HUES64 (cell line): Measurements from ENCODE around the gene JDP2. TPM values are rescaled to one million over a fixed set of nuclear protein-coding genes. Genes with fewer than 3 reads are reported as not detected.
A peak's percentile ranks its signal among the peaks of the same experiment; 100 is the strongest.
"Not testable (repeated sequence)": the region's sequence is repeated elsewhere in the genome, so short reads cannot be mapped to it uniquely, and the experiment has no call there.

ENCODE experiments used
- H3K27ac ChIP-seq: 2 replicates; pipeline ENCODE4 v1.7.0; 2013; ENCODE audit warnings: low read depth, low read length, inconsistent platforms
- H3K27me3 ChIP-seq: 2 replicates; pipeline ENCODE4 v1.6.1; 2013; ENCODE audit warnings: mild to moderate bottlenecking, low read length; ENCODE audit not compliant: insufficient read depth
- H3K36me3 ChIP-seq: 2 replicates; pipeline ENCODE4 v1.6.1; 2013; ENCODE audit warnings: mild to moderate bottlenecking, low read length; ENCODE audit not compliant: insufficient read depth
- H3K4me1 ChIP-seq: 2 replicates; pipeline ENCODE4 v1.6.1; 2013; ENCODE audit warnings: mild to moderate bottlenecking, low read length, moderate library complexity; ENCODE audit not compliant: insufficient read depth
- H3K4me3 ChIP-seq: 2 replicates; pipeline ENCODE4 v1.5.1; 2013; ENCODE audit warnings: mild to moderate bottlenecking, low read length, moderate library complexity
- H3K9ac ChIP-seq: 2 replicates; pipeline ENCODE4 v1.6.1; 2013; ENCODE audit warnings: mild to moderate bottlenecking, low read depth, low read length
- H3K9me3 ChIP-seq: 2 replicates; pipeline ENCODE4 v1.6.1; 2013; ENCODE audit warnings: low read depth, low read length; ENCODE audit not compliant: insufficient read depth
- WGBS: fragments of 150-250, 120-280 bp; methylation state at CpG from one replicate; pipeline ENCODE4 v1.1.7; 2013; ENCODE audit warnings: missing lambda C conversion rate; 5-methylcytosine and 5-hydroxymethylcytosine counted together
- polyA plus RNA-seq, 2 experiments: library from polyadenylated mRNA; stranded (reverse); fragments of 50-300 nt; gene quantifications; one replicate each; pipeline ENCODE4 v1.2.3, GENCODE V29; 2013

JDP2 gene, protein sequence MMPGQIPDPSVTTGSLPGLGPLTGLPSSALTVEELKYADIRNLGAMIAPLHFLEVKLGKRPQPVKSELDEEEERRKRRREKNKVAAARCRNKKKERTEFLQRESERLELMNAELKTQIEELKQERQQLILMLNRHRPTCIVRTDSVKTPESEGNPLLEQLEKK
- 11.6 TPM for polyA plus RNA-seq (2013, experiment 1 of 2)
- 11.8 TPM for polyA plus RNA-seq (2013, experiment 2 of 2)

DNA sequence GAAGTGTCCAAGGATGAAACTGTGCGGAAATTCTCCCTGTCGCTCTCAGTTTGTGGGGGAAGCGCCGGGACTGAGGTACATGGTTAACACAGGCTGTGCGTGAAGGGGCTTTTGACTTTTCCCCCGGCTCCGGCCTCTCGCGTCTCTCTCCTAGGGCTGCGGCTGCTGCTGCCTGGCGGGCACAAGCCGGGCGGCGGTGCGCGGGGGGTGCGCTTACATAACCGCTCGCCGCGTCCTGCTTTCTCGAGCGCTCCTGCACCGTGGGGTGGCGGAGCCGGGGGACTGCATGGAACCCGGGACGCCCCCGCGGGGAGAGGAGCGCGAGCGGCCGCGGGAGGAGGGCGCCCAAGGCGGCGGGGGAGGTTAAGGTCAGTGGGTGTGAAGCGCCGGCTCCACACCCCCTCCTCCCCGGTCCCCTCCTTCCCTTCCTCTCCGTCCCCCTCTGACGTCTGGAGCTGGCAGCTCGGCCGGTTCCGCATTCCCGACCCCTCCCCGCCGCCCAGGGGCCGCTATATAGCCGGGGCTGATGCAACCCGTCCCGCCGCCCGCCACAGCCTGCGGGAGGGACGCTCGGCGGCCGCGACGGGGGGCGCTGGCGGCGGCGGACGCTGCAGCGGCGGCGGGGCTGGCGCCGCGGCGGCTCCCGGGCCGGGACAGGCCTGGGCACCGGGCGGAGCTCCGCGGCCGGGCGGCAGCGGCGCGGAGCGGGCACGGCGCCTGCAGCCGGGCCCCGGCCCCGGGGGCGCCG is at the start of gene JDP2:
Gene JDP2 (plus strand): TSS at position 541 of the 748 bp plus-strand sequence. CDS start 9,899 bp downstream, outside the sequence.
- WGBS = under 1% methylated on average over 89 of the region's 93 CpGs
- peak within 1 kb of the TSS; percentile 76 for H3K4me3 ChIP-seq
- peaks cover 13% of the 10 kb centered on the region for H3K4me1 ChIP-seq
- peaks cover 30% of the 10 kb centered on the region for H3K27me3 ChIP-seq
- H3K9me3 ChIP-seq = no peaks in the 10 kb centered on the region
- peak within 1 kb of the TSS; percentile 1; the same call in 1 of the 2 replicates for H3K27ac ChIP-seq
- peak within 1 kb of the TSS; percentile 66 for H3K9ac ChIP-seq
- H3K36me3 ChIP-seq = peaks cover 8% of the 10 kb centered on the region; the same call in 1 of the 2 replicates

GRCh38 chr14:75379246-75379929 is 48.4 kb upstream of the JDP2 start:
- Histone ChIP-seq H3K9me3 (no peaks in the 10 kb centered on the region), H3K27me3 (no peaks in the 10 kb centered on the region), H3K4me3 (no peak overlapping the region), H3K4me1 (peaks cover 25% of the 10 kb centered on the region), H3K9ac (no peak overlapping the region), H3K27ac (no peak overlapping the region), H3K36me3 (no peaks in the 10 kb centered on the region)
- WGBS = 85% methylated on average over 4 of the region's 4 CpGs

DNA sequence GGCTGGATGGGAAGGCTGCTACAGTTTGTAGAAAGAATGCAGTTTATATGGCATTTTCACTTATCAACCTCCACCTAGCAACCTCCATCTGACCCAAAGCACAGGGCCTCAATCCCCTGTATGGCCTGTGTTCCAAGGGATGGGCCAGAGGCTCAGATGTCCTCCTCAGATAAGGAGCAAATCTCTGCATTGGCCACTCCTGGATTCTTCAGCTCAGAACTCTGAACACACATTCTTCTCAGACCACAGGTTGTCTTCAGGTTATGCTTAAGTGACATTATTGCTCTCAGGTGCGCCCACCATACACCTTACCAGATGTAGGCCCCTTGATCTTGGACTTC is 47.9 kb upstream of the JDP2 start:
- no peaks in the 10 kb centered on the region for H3K36me3 ChIP-seq
- 88% methylated on average over 1 of the region's 1 CpG for WGBS
- no peak overlapping the region for H3K4me3 ChIP-seq
- no peaks in the 10 kb centered on the region for H3K27me3 ChIP-seq
- H3K4me1 ChIP-seq = peaks cover 25% of the 10 kb centered on the region
- H3K9me3 ChIP-seq = no peaks in the 10 kb centered on the region
- no peak overlapping the region for H3K9ac ChIP-seq
- no peak overlapping the region for H3K27ac ChIP-seq

DNA sequence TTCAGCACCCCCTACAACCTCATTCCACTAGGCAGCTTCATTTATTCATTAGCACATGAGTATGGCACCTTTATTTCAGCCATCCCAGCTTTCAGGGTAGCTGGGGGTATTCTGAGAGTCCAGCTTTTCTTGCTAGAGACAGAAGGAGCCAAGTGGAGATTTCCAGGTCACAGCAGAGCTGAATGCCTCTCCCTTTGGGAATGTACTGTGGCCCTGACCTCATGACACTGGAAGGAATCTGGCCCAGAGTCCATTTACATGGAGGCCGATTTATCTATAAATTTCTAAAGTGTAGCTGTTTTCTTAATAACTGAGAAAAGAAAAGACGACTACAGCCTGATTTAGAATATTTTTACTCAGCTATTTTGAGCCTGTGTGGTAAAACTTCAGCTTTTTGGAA is 47.2 kb upstream of the JDP2 start:
- Histone ChIP-seq H3K4me3 (no peak overlapping the region), H3K27me3 (no peaks in the 10 kb centered on the region), H3K36me3 (no peaks in the 10 kb centered on the region), H3K9ac (no peak overlapping the region), H3K4me1 (peaks cover 25% of the 10 kb centered on the region), H3K27ac (no peak overlapping the region), H3K9me3 (no peaks in the 10 kb centered on the region)
- WGBS = 100% methylated on average over 2 of the region's 2 CpGs

DNA sequence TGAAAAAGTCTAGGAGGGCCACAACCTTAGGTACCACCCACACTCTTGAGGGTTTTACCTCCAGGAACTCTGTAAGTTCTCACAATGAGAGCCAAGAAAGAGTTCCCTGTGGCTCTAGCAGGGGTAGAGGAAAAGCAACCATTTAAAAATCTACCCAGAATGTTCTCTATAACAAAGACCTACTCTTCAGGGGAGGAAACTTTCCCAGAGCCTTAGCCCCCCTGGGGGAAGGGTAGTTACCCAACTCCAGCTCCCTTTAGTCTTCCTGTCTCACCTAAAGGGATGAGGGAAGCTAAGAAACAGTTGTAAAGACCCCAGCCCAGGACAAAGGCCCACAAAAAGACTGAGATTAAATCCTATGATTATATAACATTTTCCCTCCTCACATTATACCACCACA is 46.2 kb upstream of the JDP2 start:
- Histone ChIP-seq H3K9me3 (no peaks in the 10 kb centered on the region), H3K9ac (no peak overlapping the region), H3K4me3 (no peak overlapping the region), H3K27ac (no peak overlapping the region), H3K27me3 (no peaks in the 10 kb centered on the region), H3K4me1 (peaks cover 25% of the 10 kb centered on the region), H3K36me3 (no peaks in the 10 kb centered on the region)

- H3K27me3 ChIP-seq, H3K9ac ChIP-seq, H3K36me3 ChIP-seq, H3K9me3 ChIP-seq, H3K27ac ChIP-seq, H3K4me3 ChIP-seq: not testable (repeated sequence)
- H3K4me1 ChIP-seq = peaks cover 25% of the 10 kb centered on the region
- WGBS = 96% methylated on average over 9 of the region's 9 CpGs
Observed at GRCh38 chr14:75383219-75383618, 44.6 kb upstream of the JDP2 start.

- H3K27me3 ChIP-seq = no peaks in the 10 kb centered on the region
- H3K36me3 ChIP-seq = no peaks in the 10 kb centered on the region
- WGBS = no CpG with 5 or more reads among the region's 1 CpG
- H3K27ac ChIP-seq = no peak overlapping the region
- peaks cover 25% of the 10 kb centered on the region for H3K4me1 ChIP-seq
- H3K4me3 ChIP-seq = no peak overlapping the region
- H3K9me3 ChIP-seq = no peaks in the 10 kb centered on the region
- H3K9ac ChIP-seq = no peak overlapping the region
Observed at GRCh38 chr14:75383721-75384120, 44.1 kb upstream of the JDP2 start.

DNA sequence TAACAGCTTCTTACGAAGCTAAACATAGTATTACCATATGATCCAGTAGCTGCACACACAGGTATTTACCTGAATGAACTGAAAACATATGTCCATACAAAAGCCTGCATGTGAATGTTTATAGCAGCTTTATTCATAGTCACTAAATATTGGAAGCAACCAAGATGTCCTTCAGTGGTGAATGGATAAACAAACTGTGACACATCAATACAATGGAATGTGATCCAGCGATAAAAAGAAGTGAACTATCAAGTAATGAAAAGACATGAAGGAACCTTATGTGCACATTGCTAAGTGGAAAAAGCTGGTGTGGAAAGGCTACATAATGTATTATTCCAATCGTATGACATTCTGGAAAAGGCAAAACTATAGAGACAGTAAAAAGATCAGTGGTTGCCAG is 38.1 kb upstream of the JDP2 start:
- Histone ChIP-seq H3K36me3 (no peaks in the 10 kb centered on the region), H3K27ac (no peak overlapping the region), H3K4me1 (peaks cover 9% of the 10 kb centered on the region; the same call in 1 of the 2 replicates), H3K27me3 (no peaks in the 10 kb centered on the region), H3K4me3 (no peak overlapping the region), H3K9ac (no peak overlapping the region), H3K9me3 (no peaks in the 10 kb centered on the region)
- WGBS = 94% methylated on average over 3 of the region's 3 CpGs

GRCh38 chr14:75390183-75390582 is 37.6 kb upstream of the JDP2 start:
- H3K9me3 ChIP-seq = no peaks in the 10 kb centered on the region
- WGBS = 83% methylated on average over 2 of the region's 3 CpGs
- peaks cover 9% of the 10 kb centered on the region; the same call in 1 of the 2 replicates for H3K4me1 ChIP-seq
- H3K4me3 ChIP-seq = no peak overlapping the region
- no peak overlapping the region for H3K27ac ChIP-seq
- H3K27me3 ChIP-seq = no peaks in the 10 kb centered on the region
- no peaks in the 10 kb centered on the region for H3K36me3 ChIP-seq
- H3K9ac ChIP-seq = no peak overlapping the region

GRCh38 chr14:75391953-75392352 is 35.9 kb upstream of the JDP2 start:
- Histone ChIP-seq H3K4me3 (no peak overlapping the region), H3K9ac (no peak overlapping the region), H3K9me3 (no peaks in the 10 kb centered on the region), H3K27ac (no peak overlapping the region), H3K27me3 (no peaks in the 10 kb centered on the region), H3K4me1 (peaks cover 9% of the 10 kb centered on the region; the same call in 1 of the 2 replicates), H3K36me3 (no peaks in the 10 kb centered on the region)
- 91% methylated on average over 6 of the region's 7 CpGs for WGBS
